Activated CD4-positive, alpha-beta T cell treated with anti-CD3 and anti-CD28 coated beads for 36 hours (primary cell): ENCODE results near the gene SNRPD3. TPM values are rescaled to one million over a fixed set of nuclear protein-coding genes. Genes with fewer than 3 reads are reported as not detected.
"Not testable (repeated sequence)": the region's sequence is repeated elsewhere in the genome, so short reads cannot be mapped to it uniquely, and the experiment has no call there.

ENCODE experiments used
- ATAC-seq: fragments of 200-7000 bp; cut with Tn5 transposase; one replicate; pipeline ENCODE4 v1.10.0; 2021; ENCODE audit warnings: mild to moderate bottlenecking, moderate library complexity
- CTCF ChIA-PET: fragments of 350-600 bp; sonication (Branson Sonifier 250); formaldehyde crosslinking; loops from one replicate; lab custom pipeline; 2021; ENCODE audit warnings: antibody characterized with exemption; lab: Charles Lee
- POLR2A ChIA-PET: fragments of 350-600 bp; sonication (Branson Sonifier 250); formaldehyde crosslinking; loops from one replicate; lab custom pipeline; 2021; ENCODE audit warnings: antibody characterized with exemption, inconsistent platforms; lab: Charles Lee
- DNase-seq: peaks from one replicate; pipeline ENCODE4 v3.0.0-alpha.2; 2020
- H3K27ac Mint-ChIP-seq: one replicate; pipeline ENCODE4 v1.8.0; 2021; ENCODE audit warnings: mixed read lengths
- H3K27me3 Mint-ChIP-seq: one replicate; pipeline ENCODE4 v1.8.0; 2021; ENCODE audit warnings: mixed read lengths
- H3K36me3 Mint-ChIP-seq: one replicate; pipeline ENCODE4 v1.8.0; 2021; ENCODE audit warnings: low read depth, mixed read lengths
- H3K4me1 Mint-ChIP-seq: one replicate; pipeline ENCODE4 v1.8.0; 2021; ENCODE audit warnings: mixed read lengths
- H3K4me3 Mint-ChIP-seq: one replicate; pipeline ENCODE4 v1.8.0; 2021; ENCODE audit warnings: mild to moderate bottlenecking, moderate library complexity, mixed read lengths
- H3K9me3 Mint-ChIP-seq: one replicate; pipeline ENCODE4 v1.8.0; 2021; ENCODE audit warnings: low read depth, mixed read lengths
- intact Hi-C, 2 experiments: fragments of 100-400 bp; cut with DNase I in 1 of 2; cut with micrococcal nuclease in 1 of 2; formaldehyde crosslinking; loops; one replicate each; pipeline versions ENCODE4 v1.14.2 to v1.15.1; 2022 to 2024; cut with DNase I, micrococcal nuclease
- total RNA-seq, 2 experiments: library from RNA; stranded (reverse); gene quantifications; one replicate each; pipeline ENCODE4 v1.2.3, GENCODE V29; 2021

Gene SNRPD3
- total RNA-seq, 2 experiments from 2014 or later: 156 to 232 TPM

- POLR2A ChIA-PET: no interaction called here
- Mint-ChIP-seq H3K36me3 (no peaks in the 10 kb centered on the region), H3K4me1 (peaks cover 4% of the 10 kb centered on the region), H3K9me3 (no peaks in the 10 kb centered on the region), H3K27me3 (peaks cover 8% of the 10 kb centered on the region), H3K27ac (no peak overlapping the region), H3K4me3 (no peak overlapping the region)
- DNase-seq (no peak), ATAC-seq (no peak)
- intact Hi-C loops: no loop called here
- CTCF ChIA-PET: no interaction called here
Observed at GRCh38 chr22:24593836-24594568, 38.2 kb downstream of the SNRPD3 start.

DNA sequence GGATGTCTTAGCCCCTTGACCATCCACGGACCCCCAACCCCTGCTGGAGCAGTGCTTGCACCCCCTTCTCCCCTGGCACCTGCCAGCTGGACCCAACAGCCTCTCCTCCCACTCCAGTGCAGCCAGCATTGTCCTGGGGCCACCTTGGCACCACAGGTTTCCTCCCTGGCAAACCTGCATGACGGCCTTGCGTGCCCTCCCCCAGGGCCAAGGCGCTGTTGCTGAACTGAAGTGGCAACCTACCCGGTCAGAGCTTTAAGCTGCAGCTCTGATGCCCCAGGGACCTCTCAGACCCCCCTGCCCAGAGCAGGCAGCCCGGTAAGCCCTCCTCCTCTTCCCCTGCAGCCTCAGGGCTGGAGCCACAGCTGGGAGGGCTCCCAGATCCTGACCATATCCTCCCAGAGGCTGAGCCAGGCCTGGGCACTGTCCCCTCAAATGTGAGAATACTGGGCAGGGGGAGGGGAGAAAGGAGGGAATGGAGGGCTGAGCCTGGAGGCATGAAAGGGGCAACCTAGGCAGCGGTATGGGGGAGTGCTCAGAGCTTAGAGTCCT lies 38.8 kb downstream of the SNRPD3 start:
- H3K27ac Mint-ChIP-seq: no peak overlapping the region
- ChIA-PET CTCF (no interaction called here), POLR2A (no interaction called here)
- DNase-seq (no peak), ATAC-seq (no peak)
- H3K36me3 Mint-ChIP-seq: no peaks in the 10 kb centered on the region
- peaks cover 4% of the 10 kb centered on the region for H3K4me1 Mint-ChIP-seq
- intact Hi-C loops: no loop called here
- H3K4me3 Mint-ChIP-seq: no peak overlapping the region
- H3K9me3 Mint-ChIP-seq: no peaks in the 10 kb centered on the region
- H3K27me3 Mint-ChIP-seq: peaks cover 8% of the 10 kb centered on the region

- H3K4me1 Mint-ChIP-seq: peaks cover 4% of the 10 kb centered on the region
- CTCF ChIA-PET: no interaction called here
- intact Hi-C loops: no loop called here
- peaks cover 8% of the 10 kb centered on the region for H3K27me3 Mint-ChIP-seq
- POLR2A ChIA-PET: no interaction called here
- DNase-seq: no peak
- no peak overlapping the region for H3K4me3 Mint-ChIP-seq
- no peaks in the 10 kb centered on the region for H3K9me3 Mint-ChIP-seq
- no peaks in the 10 kb centered on the region for H3K36me3 Mint-ChIP-seq
- no peak for ATAC-seq
- no peak overlapping the region for H3K27ac Mint-ChIP-seq
Observed at GRCh38 chr22:24595228-24595627, 39.4 kb downstream of the SNRPD3 start.

GRCh38 chr22:24595863-24596262 lies 40.1 kb downstream of the SNRPD3 start:
- ChIA-PET CTCF (interaction anchor here (0.6 kb wide), 1 partner anchor 353 kb away, joined by 3 read pairs; no protein-coding TSS in a partner anchor), POLR2A (no interaction called here)
- intact Hi-C loops: no loop called here
- Mint-ChIP-seq H3K4me1 (peaks cover 4% of the 10 kb centered on the region), H3K27ac (no peak overlapping the region), H3K4me3 (no peak overlapping the region), H3K9me3 (no peaks in the 10 kb centered on the region), H3K36me3 (no peaks in the 10 kb centered on the region), H3K27me3 (peaks cover 5% of the 10 kb centered on the region)
- no peak for DNase-seq
- ATAC-seq: no peak

DNA sequence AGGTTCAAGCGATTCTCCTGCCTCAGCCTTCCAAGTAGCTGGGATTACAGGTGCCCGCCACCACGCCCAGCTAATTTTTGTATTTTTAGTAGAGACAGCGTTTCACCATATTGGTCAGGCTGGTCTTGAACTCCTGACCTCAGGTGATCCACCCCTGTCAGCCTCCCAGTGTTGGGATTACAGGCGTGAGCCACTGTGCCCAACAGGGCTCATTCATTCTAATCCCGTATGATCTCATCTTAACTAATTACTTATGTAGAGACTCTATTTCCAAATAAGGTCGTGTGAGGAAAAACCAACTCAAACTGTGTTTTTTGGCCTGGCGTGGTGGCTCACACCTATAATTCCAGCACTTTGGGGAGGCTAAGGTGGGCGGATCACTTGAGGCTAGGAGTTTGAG lies 41.3 kb downstream of the SNRPD3 start:
- ChIA-PET POLR2A (interaction anchor here (0.6 kb wide), 1 partner anchor 34 kb away, joined by 5 read pairs; no protein-coding TSS in a partner anchor), CTCF (interaction anchor here (1.5 kb wide), 1 partner anchor 25 kb away, joined by 3 read pairs; no protein-coding TSS in a partner anchor)
- H3K36me3 Mint-ChIP-seq, H3K4me3 Mint-ChIP-seq, H3K9me3 Mint-ChIP-seq, H3K27ac Mint-ChIP-seq, ATAC-seq, H3K27me3 Mint-ChIP-seq, intact Hi-C loops, H3K4me1 Mint-ChIP-seq, DNase-seq: not testable (repeated sequence)

DNA sequence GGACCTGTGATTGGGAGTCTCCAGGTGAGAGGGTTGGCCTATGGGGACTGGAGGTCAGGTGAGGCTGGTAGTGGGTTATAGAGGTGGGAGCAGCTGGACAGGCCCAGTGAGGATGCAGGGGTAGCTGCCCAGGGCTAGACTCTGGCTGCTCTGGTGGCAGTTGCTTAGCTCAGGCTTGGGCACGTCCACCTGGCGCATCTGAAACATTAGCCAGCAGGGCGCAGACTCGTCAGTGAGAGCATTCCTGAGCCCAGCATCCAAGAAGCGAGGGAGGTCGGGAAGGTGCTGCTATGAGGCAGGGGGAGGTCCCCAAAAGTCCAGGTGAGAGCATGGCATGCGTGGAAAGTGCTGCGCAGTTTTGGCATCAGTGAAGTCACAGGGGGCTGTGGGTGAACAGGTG lies 43.7 kb downstream of the SNRPD3 start:
- ATAC-seq: no peak
- intact Hi-C loops: no loop called here
- no peaks in the 10 kb centered on the region for H3K27me3 Mint-ChIP-seq
- no peak for DNase-seq
- H3K9me3 Mint-ChIP-seq: no peaks in the 10 kb centered on the region
- H3K27ac Mint-ChIP-seq: no peak overlapping the region
- CTCF ChIA-PET: no interaction called here
- peaks cover 15% of the 10 kb centered on the region for H3K4me1 Mint-ChIP-seq
- H3K36me3 Mint-ChIP-seq: no peaks in the 10 kb centered on the region
- POLR2A ChIA-PET: interaction anchor here (0.6 kb wide), 1 partner anchor 902 kb away, joined by 5 read pairs; no protein-coding TSS in a partner anchor
- no peak overlapping the region for H3K4me3 Mint-ChIP-seq

DNA sequence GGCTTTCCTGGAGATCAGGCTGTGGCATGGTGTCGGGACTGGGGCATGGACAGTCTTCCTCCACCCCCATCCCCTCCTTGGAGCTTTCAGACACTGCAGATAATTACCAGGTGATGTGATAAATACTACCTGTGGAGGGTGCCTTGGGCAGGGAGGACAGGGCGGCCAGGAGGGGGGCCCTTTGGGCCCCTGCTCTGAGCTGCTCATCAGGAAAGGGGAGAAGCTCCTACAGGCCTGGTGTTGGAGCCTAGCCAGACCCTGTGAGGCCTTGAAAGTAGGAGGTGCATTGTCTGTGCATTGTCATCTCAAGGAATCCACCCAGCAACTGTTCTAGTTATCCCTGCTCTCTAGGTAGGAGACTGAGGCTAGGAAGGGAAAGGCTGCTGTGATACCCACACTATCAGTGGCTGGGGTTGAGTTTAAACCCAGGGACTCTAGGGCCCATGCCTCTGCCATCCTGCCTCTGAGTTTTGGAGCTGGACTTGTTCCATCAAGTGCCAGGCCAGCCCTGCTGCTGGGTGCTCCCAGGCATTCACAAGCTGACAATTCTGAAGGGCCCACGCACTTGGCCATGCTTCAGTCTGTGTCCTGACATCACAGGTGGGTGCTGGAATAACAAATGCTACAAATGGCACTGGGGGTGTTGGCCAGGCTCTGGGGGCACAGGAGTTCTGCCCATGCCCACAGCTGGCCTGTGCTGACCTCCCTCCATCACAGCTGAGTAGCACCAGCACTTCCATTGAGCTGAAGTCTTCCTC lies 44.3 kb downstream of the SNRPD3 start:
- H3K27ac Mint-ChIP-seq, ATAC-seq, H3K9me3 Mint-ChIP-seq, H3K36me3 Mint-ChIP-seq, CTCF ChIA-PET, DNase-seq, H3K4me3 Mint-ChIP-seq, H3K27me3 Mint-ChIP-seq: not testable (repeated sequence)
- POLR2A ChIA-PET: interaction anchor here (0.6 kb wide), 1 partner anchor 902 kb away, joined by 5 read pairs; no protein-coding TSS in a partner anchor
- peaks cover 15% of the 10 kb centered on the region for H3K4me1 Mint-ChIP-seq
- intact Hi-C loops: loop anchor here in 1 of 2 experiments (5.0 kb wide), 1 partner anchor 43 kb away; the partner anchor contains the start of genes GUCD1 and SNRPD3

DNA sequence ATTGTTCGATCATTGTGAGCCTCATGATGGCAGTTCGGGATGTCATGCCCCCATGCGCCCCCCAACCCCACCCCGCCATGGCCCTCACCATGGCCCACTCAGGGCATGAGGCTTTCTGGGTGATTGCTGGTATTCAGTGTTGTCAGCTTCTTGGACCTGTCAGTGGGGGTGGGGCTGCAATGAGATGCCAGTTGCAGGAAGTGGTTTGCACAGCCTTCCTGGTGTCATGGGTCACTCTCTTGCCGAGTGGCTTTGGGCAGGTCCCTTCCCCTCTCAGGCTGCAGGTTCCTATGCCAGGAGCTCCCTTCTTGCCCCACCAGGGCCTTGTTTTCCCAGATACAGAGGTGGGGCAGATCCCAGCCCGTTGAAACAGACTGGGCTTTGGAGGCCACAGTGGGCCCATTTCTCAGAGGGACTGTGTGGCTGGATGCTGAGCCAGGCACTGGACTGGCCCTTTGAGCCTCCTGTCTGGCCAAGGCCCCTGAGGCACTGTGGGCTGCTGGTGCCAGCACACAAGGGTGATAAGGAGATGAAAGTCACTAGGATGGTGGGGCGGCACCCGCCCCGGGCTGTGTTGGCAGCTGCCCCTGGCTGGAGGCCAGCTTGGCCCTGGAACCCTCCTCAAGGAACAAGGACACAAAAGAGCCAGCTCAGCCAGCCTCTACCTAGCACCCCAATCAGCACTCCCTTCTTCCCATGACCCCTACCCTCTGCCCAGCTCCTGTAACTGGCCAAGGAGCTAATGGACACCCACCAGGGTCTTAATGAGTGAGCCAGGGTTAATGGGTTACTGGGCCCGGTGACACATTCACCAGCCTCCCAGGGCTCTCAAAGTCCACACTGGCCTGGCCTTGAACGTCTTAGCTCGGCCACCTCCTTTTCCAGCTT lies 45.7 kb downstream of the SNRPD3 start:
- ChIA-PET POLR2A (no interaction called here), CTCF (no interaction called here)
- Mint-ChIP-seq H3K27me3 (no peaks in the 10 kb centered on the region), H3K4me3 (no peak overlapping the region), H3K36me3 (no peaks in the 10 kb centered on the region), H3K4me1 (peaks cover 15% of the 10 kb centered on the region), H3K9me3 (no peaks in the 10 kb centered on the region), H3K27ac (no peak overlapping the region)
- DNase-seq: no peak
- ATAC-seq: no peak
- intact Hi-C loops: loop anchor here in 1 of 2 experiments (5.0 kb wide), 1 partner anchor 44 kb away; the partner anchor contains the start of genes GUCD1 and SNRPD3

DNA sequence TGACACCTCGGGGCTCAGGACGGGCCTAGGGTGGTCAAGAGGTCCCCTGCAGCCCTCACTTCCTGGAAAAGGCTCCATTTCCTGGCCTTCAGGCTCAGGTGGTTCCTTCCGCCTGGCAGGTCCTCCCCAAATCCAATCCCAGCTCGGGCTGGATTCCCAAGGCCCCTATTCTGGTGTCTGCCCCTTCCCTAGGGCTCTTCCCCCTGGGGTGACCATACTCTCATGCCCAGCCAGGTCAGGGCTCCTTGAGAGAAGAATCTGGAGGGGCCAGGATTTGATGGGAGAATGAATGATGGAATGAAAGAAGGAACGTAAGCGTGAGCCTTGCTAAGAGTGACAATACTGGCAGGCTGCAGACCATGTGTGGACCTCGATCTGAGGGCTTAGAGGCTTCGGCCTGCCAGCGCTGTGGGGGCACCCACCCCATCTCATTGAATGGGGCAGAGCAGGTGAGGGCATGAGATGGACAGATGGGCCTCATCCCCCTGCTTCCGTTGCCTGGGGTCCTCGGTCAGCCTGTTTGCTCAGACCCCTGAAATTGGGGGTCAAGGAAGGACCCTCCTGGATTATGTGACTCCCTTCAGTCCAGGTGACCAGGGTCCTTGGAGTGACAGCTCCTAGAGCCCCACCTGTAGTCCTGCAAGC lies 46.4 kb downstream of the SNRPD3 start:
- H3K27ac Mint-ChIP-seq, DNase-seq, H3K27me3 Mint-ChIP-seq, POLR2A ChIA-PET, H3K9me3 Mint-ChIP-seq, CTCF ChIA-PET, ATAC-seq, H3K36me3 Mint-ChIP-seq, H3K4me3 Mint-ChIP-seq: not testable (repeated sequence)
- intact Hi-C loops: loop anchor here in 1 of 2 experiments (5.0 kb wide), 1 partner anchor 45 kb away; the partner anchor contains the start of genes GUCD1 and SNRPD3
- peaks cover 15% of the 10 kb centered on the region for H3K4me1 Mint-ChIP-seq
